SK-N-SH (cell line): ENCODE measurements around the gene SOS2. TPM values are rescaled to one million over a fixed set of nuclear protein-coding genes. Genes with fewer than 3 reads are reported as not detected.

Experiments used
- CTCF ChIA-PET: fragments of 300-600, 350-600 bp; formaldehyde crosslinking; extraction: SDS; loops from one replicate; lab custom pipeline; 2021; lab: Yijun Ruan, JAX
- POLR2A ChIA-PET: fragments of 350-600 bp; sonication (Branson Sonifier 250); formaldehyde crosslinking; extraction: SDS; loops from one replicate; lab custom pipeline; 2020; ENCODE audit warnings: antibody characterized with exemption, inconsistent platforms; lab: Yijun Ruan, JAX
- DNase-seq: peaks from one replicate; pipeline ENCODE4 v3.0.0; 2012
- H2AFZ ChIP-seq: fragments of 200-600 bp; sonication (generic); 2 replicates; pipeline ENCODE4 v1.8.1; 2016; ENCODE audit warnings: antibody characterized with exemption, mild to moderate bottlenecking, low read depth
- H3F3A ChIP-seq: fragments of 200-600 bp; sonication (generic); replicated peaks from 2 replicates; pipeline ENCODE3; 2016; ENCODE audit warnings: antibody characterized with exemption, mild to moderate bottlenecking; ENCODE audit not compliant: insufficient read depth
- H3K27ac ChIP-seq, 2 experiments: fragments of 200-500 bp in 1 of 2; fragments of 200-600 bp in 1 of 2; sonication (Bioruptor generic) in 1 of 2; sonication (generic), shearing (Covaris generic) in 1 of 2; 2 replicates each; pipeline versions ENCODE4 v1.5.1 to v1.6.1; 2014 to 2016; ENCODE audit warnings: low read depth in 2 of 2, inconsistent platforms in 1 of 2, low read length in 1 of 2, mild to moderate bottlenecking in 1 of 2, mixed read lengths in 1 of 2
- H3K27me3 ChIP-seq: fragments of 200-600 bp; sonication (generic), shearing (Covaris generic); 2 replicates; pipeline ENCODE4 v1.6.1; 2016; ENCODE audit warnings: mixed run types; ENCODE audit not compliant: insufficient read depth
- H3K36me3 ChIP-seq, 2 experiments: fragments of 200-500 bp in 1 of 2; fragments of 200-600 bp in 1 of 2; sonication (Bioruptor generic) in 1 of 2; sonication (generic) in 1 of 2; replicated peaks in 1 of 2; 2 replicates each; pipeline versions ENCODE3 to v1.5.1; 2014 to 2016; ENCODE audit warnings: low read length in 1 of 2, mild to moderate bottlenecking in 1 of 2; ENCODE audit not compliant: insufficient read depth in 2 of 2, control insufficient read depth in 1 of 2
- H3K4me1 ChIP-seq, 2 experiments: fragments of 200-500 bp in 1 of 2; fragments of 200-600 bp in 1 of 2; sonication (Bioruptor generic) in 1 of 2; sonication (generic), shearing (Covaris generic) in 1 of 2; 2 replicates each; pipeline versions ENCODE4 v1.5.1 to v1.6.1; 2014 to 2016; ENCODE audit warnings: low read depth in 1 of 2, low read length in 1 of 2, mixed run types in 1 of 2; ENCODE audit not compliant: insufficient read depth in 2 of 2, control insufficient read depth in 1 of 2
- H3K4me2 ChIP-seq: fragments of 200-600 bp; sonication (generic), shearing (Covaris generic); 2 replicates; pipeline ENCODE4 v1.6.1; 2017; ENCODE audit warnings: mixed run types
- H3K4me3 ChIP-seq, 2 experiments: fragments of 200-500 bp in 1 of 2; fragments of 200-600 bp in 1 of 2; sonication (Bioruptor generic) in 1 of 2; sonication (generic), shearing (Covaris generic) in 1 of 2; 2 replicates each; pipeline versions ENCODE4 v1.5.1 to v1.8.1; 2014 to 2016; ENCODE audit warnings: low read depth in 2 of 2, inconsistent platforms in 1 of 2, low read length in 1 of 2, mild to moderate bottlenecking in 1 of 2, mixed read lengths in 1 of 2, moderate library complexity in 1 of 2
- H3K79me2 ChIP-seq: fragments of 200-600 bp; sonication (generic); 2 replicates; pipeline ENCODE4 v1.8.1; 2017; ENCODE audit warnings: mild to moderate bottlenecking; ENCODE audit not compliant: insufficient read depth
- H3K9ac ChIP-seq: fragments of 200-600 bp; sonication (generic); 2 replicates; pipeline ENCODE4 v1.6.1; 2017; ENCODE audit warnings: mixed run types
- H3K9me2 ChIP-seq: fragments of 200-600 bp; sonication (generic); 2 replicates; pipeline ENCODE4 v1.6.1; 2017; ENCODE audit warnings: mixed run types
- H3K9me3 ChIP-seq: fragments of 200-600 bp; sonication (generic); 2 replicates; pipeline ENCODE4 v1.6.1; 2017; ENCODE audit warnings: mixed run types, mild to moderate bottlenecking, moderate library complexity
- H4K20me1 ChIP-seq: fragments of 200-600 bp; sonication (generic); 2 replicates; pipeline ENCODE4 v1.6.1; 2017; ENCODE audit warnings: mild to moderate bottlenecking, mixed run types; ENCODE audit not compliant: insufficient read depth
- CTCF ChIP-seq: fragments of 200-600 bp; sonication (generic); IDR thresholded peaks from 2 replicates; pipeline ENCODE4 v1.6.1; 2017; ENCODE audit warnings: antibody characterized with exemption, mild to moderate bottlenecking, moderate library complexity
- EP300 ChIP-seq, 2 experiments: IDR thresholded peaks; 2 replicates each; pipeline versions ENCODE4 v1.4.0 to v1.6.1; 2012; ENCODE audit warnings: borderline replicate concordance in 1 of 2, low read depth in 1 of 2, low read length in 1 of 2
- FOXM1 ChIP-seq: IDR thresholded peaks from 2 replicates; pipeline ENCODE4 v1.4.0; 2012; ENCODE audit warnings: low read depth, mild to moderate bottlenecking
- GABPA ChIP-seq: IDR thresholded peaks from 2 replicates; pipeline ENCODE4 v1.4.0; 2012; ENCODE audit warnings: low read depth, mild to moderate bottlenecking
- JUND ChIP-seq: IDR thresholded peaks from 2 replicates; pipeline ENCODE4 v1.4.0; 2012
- MEF2A ChIP-seq: IDR thresholded peaks from 2 replicates; pipeline ENCODE4 v1.4.0; 2012; ENCODE audit warnings: low read depth, borderline replicate concordance
- RAD21 ChIP-seq: IDR thresholded peaks from 2 replicates; pipeline ENCODE4 v1.6.1; 2012; ENCODE audit warnings: mild to moderate bottlenecking, low read length
- RCOR1 ChIP-seq: fragments of 150-350 bp; IDR thresholded peaks from 2 replicates; pipeline ENCODE4 v1.6.1; 2017; ENCODE audit warnings: antibody characterized with exemption, low read length
- TCF12 ChIP-seq: IDR thresholded peaks from 2 replicates; pipeline ENCODE4 v1.4.0; 2012
- TEAD4 ChIP-seq: IDR thresholded peaks from 2 replicates; pipeline ENCODE4 v1.4.0; 2012; ENCODE audit warnings: mild to moderate bottlenecking, borderline replicate concordance; ENCODE audit not compliant: insufficient read depth
- USF2 ChIP-seq: fragments of 150-350 bp; IDR thresholded peaks from 2 replicates; pipeline ENCODE4 v1.6.1; 2017; ENCODE audit warnings: antibody characterized with exemption, low read length, low read depth, borderline replicate concordance
- WGBS: methylation state at CpG from one replicate; pipeline ENCODE4 v1.1.6; 2017; ENCODE audit warnings: low lambda C conversion rate; 5-methylcytosine and 5-hydroxymethylcytosine counted together
- polyA plus RNA-seq, 3 experiments: library from polyadenylated mRNA; depleted of rRNA; stranded (reverse); fragments of >200 nt; gene quantifications; 2 replicates each; pipeline ENCODE4 v1.2.3, GENCODE V29; 2012
- TF ChIP-seq, protein P1 (sequence below): IDR thresholded peaks from 2 replicates; pipeline ENCODE4 v1.4.0; 2012; ENCODE audit warnings: low read depth

Gene SOS2
- polyA plus RNA-seq, 1 of the 3 experiments (the other 2 are of a cell fraction) = 6.2 TPM

GRCh38 chr14:50262865-50263264, 31.5 kb upstream of the SOS2 start:
- POLR2A ChIA-PET = no interaction called here
- DNase-seq = no peak
- 60% methylated on average over 2 of the region's 2 CpGs for WGBS
- CTCF ChIA-PET = interaction anchor here (1.6 kb wide), 1 partner anchor 397 kb away, joined by 3 read pairs; no protein-coding TSS in a partner anchor
- no peak overlapping the region for H3K9ac ChIP-seq
- no peak overlapping the region for H3K4me3 ChIP-seq
- no peak for TF ChIP-seq JUND
- TF ChIP-seq GABPA = no peak
- no peak for TF ChIP-seq EP300 (IDR thresholded peaks at IDR 0.05; ENCODE audit: borderline replicate concordance in 1 of 2, low read depth in 1 of 2, low read length in 1 of 2)
- no peak for TF ChIP-seq RCOR1
- TF ChIP-seq TCF12 = no peak
- no peak for TF ChIP-seq USF2
- no peak for TF ChIP-seq MEF2A
- TF ChIP-seq CTCF = no peak
- TF ChIP-seq TEAD4 = no peak
- TF ChIP-seq FOXM1 = no peak
- no peaks in the 10 kb centered on the region for H3K9me2 ChIP-seq
- no peak overlapping the region for H3K4me2 ChIP-seq
- H3K36me3 ChIP-seq = no peaks in the 10 kb centered on the region
- H3K27me3 ChIP-seq = no peaks in the 10 kb centered on the region
- no peaks in the 10 kb centered on the region for H3K9me3 ChIP-seq
- no peaks in the 10 kb centered on the region for H3F3A ChIP-seq
- H2AFZ ChIP-seq = no peak overlapping the region
- H3K4me1 ChIP-seq = no peaks in the 10 kb centered on the region
- H3K27ac ChIP-seq = no peak overlapping the region
- H3K79me2 ChIP-seq = no peaks in the 10 kb centered on the region
- H4K20me1 ChIP-seq = no peaks in the 10 kb centered on the region

- DNase-seq = peak; percentile 19
- ChIA-PET POLR2A (no interaction called here), CTCF (interaction anchor here (1.0 to 1.8 kb wide), 7 partner anchors 10 to 395 kb away, joined by 3 to 5 read pairs (median 4); no protein-coding TSS in a partner anchor)
- no peak overlapping the region for H3K9ac ChIP-seq
- TF ChIP-seq RAD21 (peak; percentile 60), CTCF (peak; percentile 69)
- TF ChIP-seq, protein P1, sequence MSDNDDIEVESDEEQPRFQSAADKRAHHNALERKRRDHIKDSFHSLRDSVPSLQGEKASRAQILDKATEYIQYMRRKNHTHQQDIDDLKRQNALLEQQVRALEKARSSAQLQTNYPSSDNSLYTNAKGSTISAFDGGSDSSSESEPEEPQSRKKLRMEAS = no peak
- 63% methylated on average over 3 of the region's 3 CpGs for WGBS
- H3K27me3 ChIP-seq = no peaks in the 10 kb centered on the region
- no peaks in the 10 kb centered on the region for H3K79me2 ChIP-seq
- H4K20me1 ChIP-seq = no peaks in the 10 kb centered on the region
- H3K9me3 ChIP-seq = no peaks in the 10 kb centered on the region
- H3K9me2 ChIP-seq = no peaks in the 10 kb centered on the region
- no peaks in the 10 kb centered on the region for H3F3A ChIP-seq
- no peak overlapping the region for H3K27ac ChIP-seq
- H3K4me1 ChIP-seq = no peaks in the 10 kb centered on the region
- no peak overlapping the region for H3K4me3 ChIP-seq
- H3K36me3 ChIP-seq = no peaks in the 10 kb centered on the region
- no peak overlapping the region for H3K4me2 ChIP-seq
- no peak overlapping the region for H2AFZ ChIP-seq
Measured at GRCh38 chr14:50260511-50260910, 29.1 kb upstream of the SOS2 start.
